ENCODE data around the gene RASEF. TPM values are rescaled to one million over a fixed set of nuclear protein-coding genes. Genes with fewer than 3 reads are reported as not detected.

The RASEF gene
- total RNA-seq, 1 experiment from 2014 or later, result 12.3 TPM

DNA sequence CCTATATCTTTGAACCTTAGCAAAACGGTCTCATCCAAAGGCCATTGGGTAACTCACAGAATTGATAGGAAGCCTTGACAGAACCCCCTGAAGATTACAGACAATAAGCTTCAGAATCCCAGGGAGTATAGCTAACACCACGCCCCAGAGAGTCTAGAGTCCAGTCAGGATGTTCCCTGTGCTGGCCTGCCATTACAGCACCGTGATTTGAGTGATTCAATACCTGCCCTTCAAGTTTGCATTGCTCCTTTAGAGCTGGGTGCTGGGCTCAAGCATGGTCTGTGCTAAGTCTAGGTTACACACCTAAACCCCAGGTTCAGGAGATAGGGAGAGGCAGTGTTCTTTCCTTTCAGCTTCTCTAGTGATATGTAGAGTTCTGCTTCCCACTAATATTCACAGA lies 90.5 kb downstream of the RASEF start:
- no peaks in the 10 kb centered on the region for H3K9me3 ChIP-seq (ENCODE audit: low read length)
- H3F3A ChIP-seq (ENCODE audit: low read length, unreplicated experiment), result no peaks in the 10 kb centered on the region
- no peak overlapping the region for H3K9ac ChIP-seq (ENCODE audit: low read length)
- POLR2A ChIA-PET (ENCODE audit: unreplicated experiment), result no interaction called here
- DNase-seq (no peak), ATAC-seq (no peak)
- CTCF ChIA-PET, result no interaction called here
- no peak overlapping the region for H3K4me2 ChIP-seq (ENCODE audit: low read length)
- intact Hi-C loops (cut with micrococcal nuclease), result no loop called here
- no peaks in the 10 kb centered on the region for H3K36me3 ChIP-seq (ENCODE audit: low read depth, low read length)
- TF ChIP-seq, protein P1, sequence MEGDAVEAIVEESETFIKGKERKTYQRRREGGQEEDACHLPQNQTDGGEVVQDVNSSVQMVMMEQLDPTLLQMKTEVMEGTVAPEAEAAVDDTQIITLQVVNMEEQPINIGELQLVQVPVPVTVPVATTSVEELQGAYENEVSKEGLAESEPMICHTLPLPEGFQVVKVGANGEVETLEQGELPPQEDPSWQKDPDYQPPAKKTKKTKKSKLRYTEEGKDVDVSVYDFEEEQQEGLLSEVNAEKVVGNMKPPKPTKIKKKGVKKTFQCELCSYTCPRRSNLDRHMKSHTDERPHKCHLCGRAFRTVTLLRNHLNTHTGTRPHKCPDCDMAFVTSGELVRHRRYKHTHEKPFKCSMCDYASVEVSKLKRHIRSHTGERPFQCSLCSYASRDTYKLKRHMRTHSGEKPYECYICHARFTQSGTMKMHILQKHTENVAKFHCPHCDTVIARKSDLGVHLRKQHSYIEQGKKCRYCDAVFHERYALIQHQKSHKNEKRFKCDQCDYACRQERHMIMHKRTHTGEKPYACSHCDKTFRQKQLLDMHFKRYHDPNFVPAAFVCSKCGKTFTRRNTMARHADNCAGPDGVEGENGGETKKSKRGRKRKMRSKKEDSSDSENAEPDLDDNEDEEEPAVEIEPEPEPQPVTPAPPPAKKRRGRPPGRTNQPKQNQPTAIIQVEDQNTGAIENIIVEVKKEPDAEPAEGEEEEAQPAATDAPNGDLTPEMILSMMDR (conservative IDR thresholded peaks at IDR 0.05; ENCODE audit: low read depth, low read length), result no peak
- TF ChIP-seq EZH2phosphoT487 (IDR thresholded peaks at IDR 0.05; ENCODE audit: borderline replicate concordance, low read length), result no peak
- no peak for TF ChIP-seq EZH2 (IDR thresholded peaks at IDR 0.05; ENCODE audit: low read length, unreplicated experiment)
- no peak overlapping the region for H3K27ac ChIP-seq (ENCODE audit: low read length)
- H2AFZ ChIP-seq (ENCODE audit: low read length), result no peak overlapping the region
- no peak overlapping the region for H3K4me3 ChIP-seq (ENCODE audit: low read length)
- no peaks in the 10 kb centered on the region for H3K4me1 ChIP-seq (ENCODE audit: insufficient read depth, low read length)
- BruUV-seq (replicated peaks), result no TSS peak
- no peaks in the 10 kb centered on the region for H4K20me1 ChIP-seq (ENCODE audit: low read length)
- no peaks in the 10 kb centered on the region for H3K27me3 ChIP-seq (ENCODE audit: low read length)
- no peaks in the 10 kb centered on the region for H3K9me2 ChIP-seq (replicated peaks; ENCODE audit: low read length)
- H3K79me2 ChIP-seq (ENCODE audit: low read length), result no peaks in the 10 kb centered on the region

DNA sequence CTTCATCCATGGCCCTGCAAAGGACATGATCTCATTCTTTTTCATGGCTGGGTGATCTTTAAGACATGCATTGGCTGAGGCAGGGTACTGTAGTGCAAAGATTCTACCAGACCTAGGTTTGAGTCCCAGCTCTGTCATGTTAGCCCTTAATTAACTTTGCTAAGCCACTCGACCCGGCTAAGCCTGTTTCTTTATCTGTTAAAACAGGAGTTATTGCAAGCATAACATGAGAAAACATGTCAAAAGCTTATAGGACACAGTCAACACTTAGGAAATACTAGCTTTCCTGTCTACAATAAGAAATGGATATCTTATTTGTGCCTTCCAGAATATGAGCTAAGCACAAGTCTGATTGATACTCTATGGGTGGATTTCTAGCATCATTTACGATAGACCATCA lies 92.6 kb downstream of the RASEF start:
- POLR2A ChIA-PET (ENCODE audit: unreplicated experiment), result no interaction called here
- CTCF ChIA-PET, result no interaction called here
- ATAC-seq (no peak), DNase-seq (no peak)
- Histone ChIP-seq H3K27me3 (ENCODE audit: low read length) (no peaks in the 10 kb centered on the region), H3K4me2 (ENCODE audit: low read length) (no peak overlapping the region), H4K20me1 (ENCODE audit: low read length) (no peaks in the 10 kb centered on the region), H3K36me3 (ENCODE audit: low read depth, low read length) (no peaks in the 10 kb centered on the region), H3K9me3 (ENCODE audit: low read length) (no peaks in the 10 kb centered on the region), H3K9ac (ENCODE audit: low read length) (no peak overlapping the region), H3K4me1 (ENCODE audit: insufficient read depth, low read length) (no peaks in the 10 kb centered on the region), H3K4me3 (ENCODE audit: low read length) (no peak overlapping the region), H3K27ac (ENCODE audit: low read length) (no peak overlapping the region), H2AFZ (ENCODE audit: low read length) (no peak overlapping the region), H3K79me2 (ENCODE audit: low read length) (no peaks in the 10 kb centered on the region), H3F3A (ENCODE audit: low read length, unreplicated experiment) (no peaks in the 10 kb centered on the region), H3K9me2 (replicated peaks; ENCODE audit: low read length) (no peaks in the 10 kb centered on the region)
- TF ChIP-seq EZH2phosphoT487 (IDR thresholded peaks at IDR 0.05; ENCODE audit: borderline replicate concordance, low read length), result no peak
- TF ChIP-seq EZH2 (IDR thresholded peaks at IDR 0.05; ENCODE audit: low read length, unreplicated experiment), result no peak
- TF ChIP-seq, protein P1 (conservative IDR thresholded peaks at IDR 0.05; ENCODE audit: low read depth, low read length), result no peak
- intact Hi-C loops (cut with micrococcal nuclease), result no loop called here
- no TSS peak for BruUV-seq (replicated peaks)

DNA sequence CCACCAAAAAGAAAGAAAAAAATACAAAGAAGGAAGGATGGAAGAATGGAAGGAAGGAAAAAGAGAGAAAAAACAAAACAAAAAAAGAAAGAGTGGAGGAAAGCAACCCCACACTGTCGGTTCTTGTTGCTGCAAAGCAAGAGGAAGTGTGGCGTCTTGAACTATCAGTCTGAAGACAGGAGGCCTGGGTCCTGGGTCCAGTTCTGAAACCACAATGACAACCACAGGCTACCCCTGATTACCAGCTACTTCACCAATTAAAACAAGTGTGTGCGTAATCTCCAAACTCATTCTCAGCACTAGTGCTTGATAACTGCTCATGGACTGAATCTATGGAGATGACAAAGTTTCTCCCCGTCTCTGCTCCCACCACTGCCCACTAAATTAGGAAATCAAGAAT lies 93.7 kb downstream of the RASEF start:
- no peak for DNase-seq
- Histone ChIP-seq H3K36me3 (ENCODE audit: low read depth, low read length) (no peaks in the 10 kb centered on the region), H3F3A (ENCODE audit: low read length, unreplicated experiment) (no peaks in the 10 kb centered on the region), H3K9ac (ENCODE audit: low read length) (no peak overlapping the region), H3K9me3 (ENCODE audit: low read length) (no peaks in the 10 kb centered on the region), H2AFZ (ENCODE audit: low read length) (no peak overlapping the region), H3K27ac (ENCODE audit: low read length) (no peak overlapping the region), H4K20me1 (ENCODE audit: low read length) (no peaks in the 10 kb centered on the region), H3K9me2 (replicated peaks; ENCODE audit: low read length) (no peaks in the 10 kb centered on the region), H3K27me3 (ENCODE audit: low read length) (no peaks in the 10 kb centered on the region), H3K4me1 (ENCODE audit: insufficient read depth, low read length) (no peaks in the 10 kb centered on the region), H3K79me2 (ENCODE audit: low read length) (no peaks in the 10 kb centered on the region), H3K4me2 (ENCODE audit: low read length) (no peak overlapping the region), H3K4me3 (ENCODE audit: low read length) (no peak overlapping the region)
- CTCF ChIA-PET, result interaction anchor here (0.6 kb wide), 1 partner anchor 571 kb away, joined by 3 read pairs; no protein-coding TSS in a partner anchor
- intact Hi-C loops (cut with micrococcal nuclease), result no loop called here
- BruUV-seq (replicated peaks), result no TSS peak
- no peak for TF ChIP-seq EZH2phosphoT487 (IDR thresholded peaks at IDR 0.05; ENCODE audit: borderline replicate concordance, low read length)
- TF ChIP-seq, protein P1 (conservative IDR thresholded peaks at IDR 0.05; ENCODE audit: low read depth, low read length), result no peak
- no peak for TF ChIP-seq EZH2 (IDR thresholded peaks at IDR 0.05; ENCODE audit: low read length, unreplicated experiment)
- ATAC-seq, result no peak
- POLR2A ChIA-PET (ENCODE audit: unreplicated experiment), result no interaction called here
